H9 (cell line): ENCODE measurements around the gene IQCN. TPM values are rescaled to one million over a fixed set of nuclear protein-coding genes. Genes with fewer than 3 reads are reported as not detected.
A peak's percentile ranks its signal among the peaks of the same experiment; 100 is the strongest.

Experiments
- DNase-seq: peaks from one replicate; pipeline ENCODE4 v3.0.0-alpha.2; 2017
- H2AFZ ChIP-seq: one replicate; pipeline ENCODE4 v1.6.1; 2013; ENCODE audit warnings: mild to moderate bottlenecking, low read length, control low read depth, moderate library complexity
- H2AK5ac ChIP-seq: 2 replicates; pipeline ENCODE4 v1.6.1; 2013; ENCODE audit warnings: low read length, control low read depth, mixed read lengths; ENCODE audit not compliant: insufficient read length
- H2BK120ac ChIP-seq: one replicate; pipeline ENCODE4 v1.6.1; 2013; ENCODE audit warnings: low read depth, mild to moderate bottlenecking, low read length, control low read depth, inconsistent platforms; ENCODE audit not compliant: poor library complexity, severe bottlenecking
- H2BK12ac ChIP-seq: 2 replicates; pipeline ENCODE4 v1.6.1; 2013; ENCODE audit warnings: low read length, control low read depth, mixed read lengths, low read depth; ENCODE audit not compliant: insufficient read length
- H2BK15ac ChIP-seq: 2 replicates; pipeline ENCODE4 v1.6.1; 2013; ENCODE audit warnings: low read depth, low read length, control low read depth
- H2BK20ac ChIP-seq: one replicate; pipeline ENCODE4 v1.6.1; 2013; ENCODE audit warnings: low read depth, mild to moderate bottlenecking, low read length, control low read depth, inconsistent platforms; ENCODE audit not compliant: poor library complexity, severe bottlenecking
- H2BK5ac ChIP-seq: 2 replicates; pipeline ENCODE4 v1.6.1; 2013; ENCODE audit warnings: low read length, control low read depth, mixed read lengths; ENCODE audit not compliant: insufficient read length
- H3K14ac ChIP-seq: 2 replicates; pipeline ENCODE4 v1.6.1; 2013; ENCODE audit warnings: low read length, control low read depth; ENCODE audit not compliant: insufficient read depth
- H3K18ac ChIP-seq: 2 replicates; pipeline ENCODE4 v1.6.1; 2013; ENCODE audit warnings: low read depth, mild to moderate bottlenecking, mixed read lengths, low read length, control low read depth; ENCODE audit not compliant: insufficient read length
- H3K23ac ChIP-seq: 2 replicates; pipeline ENCODE4 v1.6.1; 2013; ENCODE audit warnings: low read length, control low read depth, mixed read lengths, low read depth; ENCODE audit not compliant: insufficient read length
- H3K23me2 ChIP-seq: 2 replicates; pipeline ENCODE4 v1.6.1; 2013; ENCODE audit warnings: low read depth, mild to moderate bottlenecking, mixed read lengths, low read length, control low read depth; ENCODE audit not compliant: insufficient read length, poor library complexity, severe bottlenecking
- H3K27ac ChIP-seq: 2 replicates; pipeline ENCODE4 v1.5.1; 2013; ENCODE audit warnings: low read length, control low read depth, mixed read lengths, low read depth; ENCODE audit not compliant: insufficient read length
- H3K27me3 ChIP-seq: 2 replicates; pipeline ENCODE4 v1.6.1; 2013; ENCODE audit warnings: low read length, control low read depth, inconsistent platforms; ENCODE audit not compliant: insufficient read depth
- H3K4ac ChIP-seq: 2 replicates; pipeline ENCODE4 v1.6.1; 2013; ENCODE audit warnings: low read depth, mild to moderate bottlenecking, control low read depth, inconsistent platforms, low read length, moderate library complexity
- H3K4me1 ChIP-seq: 2 replicates; pipeline ENCODE4 v1.6.1; 2013; ENCODE audit warnings: low read length, control low read depth, inconsistent platforms; ENCODE audit not compliant: insufficient read depth
- H3K4me2 ChIP-seq: 2 replicates; pipeline ENCODE4 v1.6.1; 2013; ENCODE audit warnings: low read length, control low read depth, mixed read lengths; ENCODE audit not compliant: insufficient read length, insufficient read depth
- H3K56ac ChIP-seq: 2 replicates; pipeline ENCODE4 v1.6.1; 2013; ENCODE audit warnings: low read depth, mild to moderate bottlenecking, mixed read lengths, low read length, control low read depth; ENCODE audit not compliant: insufficient read length
- H3K79me1 ChIP-seq: 2 replicates; pipeline ENCODE4 v1.6.1; 2013; ENCODE audit warnings: low read depth, mild to moderate bottlenecking, moderate library complexity, low read length, control low read depth, inconsistent platforms; ENCODE audit not compliant: insufficient read depth, poor library complexity, severe bottlenecking
- H3K79me2 ChIP-seq: 2 replicates; pipeline ENCODE4 v1.6.1; 2013; ENCODE audit warnings: low read length, control low read depth, inconsistent platforms; ENCODE audit not compliant: insufficient read depth
- H3K9ac ChIP-seq: 2 replicates; pipeline ENCODE4 v1.6.1; 2013; ENCODE audit warnings: low read length, control low read depth, mixed read lengths; ENCODE audit not compliant: insufficient read length; ENCODE audit errors: extremely low read depth
- H3K9me3 ChIP-seq: one replicate; pipeline ENCODE4 v1.6.1; 2013; ENCODE audit warnings: low read depth, low read length, inconsistent platforms; ENCODE audit not compliant: control insufficient read depth
- H3T11ph ChIP-seq: one replicate; pipeline ENCODE4 v1.6.1; 2013; ENCODE audit warnings: mild to moderate bottlenecking, low read length, control low read depth, inconsistent platforms
- H4K20me1 ChIP-seq: one replicate; pipeline ENCODE4 v1.6.1; 2013; ENCODE audit not compliant: control insufficient read depth, insufficient read length, insufficient read depth
- H4K5ac ChIP-seq: 2 replicates; pipeline ENCODE4 v1.6.1; 2013; ENCODE audit warnings: low read depth, mild to moderate bottlenecking, mixed read lengths, low read length, control low read depth; ENCODE audit not compliant: insufficient read length
- H4K8ac ChIP-seq: replicated peaks from 2 replicates; pipeline ENCODE4 v1.6.1; 2013; ENCODE audit warnings: low read length, control low read depth, mixed read lengths, low read depth; ENCODE audit not compliant: insufficient read length
- H4K91ac ChIP-seq: 2 replicates; pipeline ENCODE4 v1.6.1; 2013; ENCODE audit warnings: low read depth, mild to moderate bottlenecking, moderate library complexity, mixed read lengths, low read length, control low read depth; ENCODE audit not compliant: insufficient read length
- H3K27ac Mint-ChIP-seq, 3 experiments: 2 replicates in 2 of 3; 3 replicates in 1 of 3; pipeline ENCODE4 v1.8.0; 2020 to 2021; ENCODE audit warnings: mixed read lengths in 3 of 3, mild to moderate bottlenecking in 1 of 3, moderate library complexity in 1 of 3
- H3K27me3 Mint-ChIP-seq: 2 replicates; pipeline ENCODE4 v1.8.0; 2021; ENCODE audit warnings: low read depth, mild to moderate bottlenecking, moderate library complexity, mixed read lengths
- H3K36me3 Mint-ChIP-seq, 3 experiments: 2 replicates in 2 of 3; 3 replicates in 1 of 3; pipeline ENCODE4 v1.8.0; 2020 to 2021; ENCODE audit warnings: low read depth in 3 of 3, mixed read lengths in 3 of 3; ENCODE audit not compliant: insufficient read depth in 1 of 3
- H3K4me1 Mint-ChIP-seq, 2 experiments: 2 replicates each; pipeline ENCODE4 v1.8.0; 2020; ENCODE audit warnings: mixed read lengths in 2 of 2
- H3K4me3 Mint-ChIP-seq, 2 experiments: 2 replicates in 1 of 2; 3 replicates in 1 of 2; pipeline ENCODE4 v1.8.0; 2020 to 2021; ENCODE audit warnings: mild to moderate bottlenecking in 2 of 2, mixed read lengths in 2 of 2, moderate library complexity in 1 of 2
- H3K9me3 Mint-ChIP-seq, 2 experiments: 2 replicates in 1 of 2; 3 replicates in 1 of 2; pipeline ENCODE4 v1.8.0; 2020; ENCODE audit warnings: mild to moderate bottlenecking in 2 of 2, mixed read lengths in 2 of 2, moderate library complexity in 1 of 2
- CTCF ChIP-seq: fragments of 200-600 bp; sonication (generic); conservative IDR thresholded peaks from 3 replicates; pipeline ENCODE4 v1.8.0; 2021; ENCODE audit warnings: antibody characterized with exemption, mild to moderate bottlenecking
- whole genome bisulfite sequencing: extraction: QIAGEN DNeasy Blood & Tissue Kit; methylation state at CpG from one replicate; pipeline ENCODE4 v1.1.7; 2013; ENCODE audit warnings: missing lambda C conversion rate, low lambda C conversion rate, mixed read lengths; ENCODE audit not compliant: insufficient read length; ENCODE audit errors: extremely low coverage; 5-methylcytosine and 5-hydroxymethylcytosine counted together
- total RNA-seq: library from RNA; stranded (reverse); gene quantifications from 2 replicates; pipeline ENCODE4 v1.2.1, GENCODE V29; 2021

The IQCN gene
- total RNA-seq, 1 experiment from 2014 or later = 0.39 TPM

DNA sequence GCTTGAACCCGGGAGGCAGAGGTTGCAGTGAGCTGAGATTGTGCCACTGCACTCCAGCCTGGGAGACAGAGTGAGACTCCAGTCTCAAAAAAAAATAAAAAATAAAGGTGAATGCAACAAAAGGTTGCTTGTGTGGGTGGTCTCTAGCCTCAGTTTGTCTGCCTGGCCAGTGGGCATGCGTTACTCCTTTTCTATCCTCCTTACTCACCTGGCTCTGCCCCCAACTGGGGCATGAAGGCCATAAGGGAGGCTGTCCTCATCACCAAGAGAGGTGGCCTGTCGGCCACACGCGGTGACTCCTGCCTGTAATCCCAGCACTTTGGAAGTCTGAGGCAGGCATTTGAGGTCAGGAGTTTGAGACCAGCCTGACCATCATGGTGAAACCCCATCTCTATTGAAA lies 9.1 kb upstream of the IQCN start:
- Histone ChIP-seq H3K23me2 (peaks cover 16% of the 10 kb centered on the region), H3K4ac (no peak overlapping the region), H2BK20ac (no peak overlapping the region), H3K56ac (no peak overlapping the region), H3K23ac (no peak overlapping the region), H2BK15ac (no peak overlapping the region), H2AK5ac (no peak overlapping the region), H4K8ac (no peak overlapping the region), H4K20me1 (no peaks in the 10 kb centered on the region), H4K91ac (no peak overlapping the region), H3K79me2 (peaks cover 7% of the 10 kb centered on the region; the same call in 1 of the 2 replicates), H3K9me3 (no peaks in the 10 kb centered on the region), H2AFZ (no peak overlapping the region), H2BK120ac (no peak overlapping the region), H3K9ac (no peak overlapping the region), H3K4me1 (no peaks in the 10 kb centered on the region; the same call in 1 of the 2 replicates), H4K5ac (no peak overlapping the region), H3K79me1 (peaks cover 3% of the 10 kb centered on the region), H3K14ac (no peak overlapping the region), H2BK5ac (no peak overlapping the region), H3T11ph (no peak overlapping the region), H3K18ac (no peak overlapping the region), H3K27ac (no peak overlapping the region), H3K4me2 (no peak overlapping the region), H3K27me3 (no peaks in the 10 kb centered on the region), H2BK12ac (no peak overlapping the region)
- Mint-ChIP-seq H3K9me3 (peaks cover 0 to 4% of the 10 kb centered on the region in 2 experiments; a peak in 3 of 5 replicates), H3K4me3 (no peak overlapping the region), H3K27ac (peak overlapping the region in 1 of 3 experiments; percentile 90; a peak in 1 of 7 replicates), H3K4me1 (peaks cover 38 to 40% of the 10 kb centered on the region in 2 experiments), H3K27me3 (peaks cover 5% of the 10 kb centered on the region; the same call in 1 of the 2 replicates), H3K36me3 (peaks cover 5 to 16% (median 14%) of the 10 kb centered on the region in 3 experiments; a peak in 6 of 7 replicates)
- no CpG with 5 or more reads among the region's 5 CpGs for WGBS
- no peak for TF ChIP-seq CTCF
- no peak for DNase-seq
